Esophagus muscularis mucosa (tissue), 4 donors: ENCODE measurements around the gene KRT39. TPM values are rescaled to one million over a fixed set of nuclear protein-coding genes. Genes with fewer than 3 reads are reported as not detected.
"Not testable (repeated sequence)": the region's sequence is repeated elsewhere in the genome, so short reads cannot be mapped to it uniquely, and the experiment has no call there.

Experiments
- DNase-seq: peaks from one replicate; pipeline ENCODE4 v3.0.0-alpha.2; 2017; ENCODE audit errors: extremely low spot score
- H3K27ac ChIP-seq, 4 donors: fragments of 200-600 bp; sonication (generic); replicated peaks in 1 of 4; 1 replicate in 3 of 4; 2 replicates in 1 of 4; pipeline ENCODE4 v1.5.1; 2016 to 2019; ENCODE audit warnings: mild to moderate bottlenecking in 1 of 4
- H3K27me3 ChIP-seq, 4 donors: fragments of 200-600 bp; sonication (generic); one replicate each; pipeline versions ENCODE4 v1.5.1 to v1.6.0; 2016 to 2019
- H3K36me3 ChIP-seq, 4 donors: fragments of 200-600 bp; sonication (generic); one replicate each; pipeline ENCODE4 v1.5.1; 2016 to 2019
- H3K4me1 ChIP-seq, 4 donors: fragments of 200-600 bp; sonication (generic); one replicate each; pipeline ENCODE4 v1.5.1; 2016 to 2019
- H3K4me3 ChIP-seq, 4 donors: fragments of 200-600 bp; sonication (generic); 1 replicate in 2 of 4; 2 replicates in 2 of 4; pipeline ENCODE4 v1.5.1; 2016 to 2019; ENCODE audit warnings: mild to moderate bottlenecking in 4 of 4, moderate library complexity in 1 of 4
- H3K9me3 ChIP-seq, 4 donors: fragments of 200-600 bp; sonication (generic); 1 replicate in 3 of 4; 2 replicates in 1 of 4; pipeline ENCODE4 v1.5.1; 2016 to 2019
- EP300 ChIP-seq: sonication (generic); formaldehyde crosslinking; IDR thresholded peaks from one replicate; pipeline ENCODE4 v1.6.1; 2017; ENCODE audit warnings: antibody characterized with exemption
- POLR2A ChIP-seq: fragments of 450-650 bp; IDR thresholded peaks from one replicate; pipeline ENCODE4 v1.6.1; 2017; ENCODE audit warnings: antibody characterized with exemption, moderate library complexity, mild to moderate bottlenecking, low read depth
- POLR2AphosphoS5 ChIP-seq, 2 donors: sonication (generic); formaldehyde crosslinking; IDR thresholded peaks; one replicate each; pipeline ENCODE4 v1.6.1; 2017; ENCODE audit warnings: antibody characterized with exemption in 2 of 2
- WGBS: methylation state at CpG from one replicate; pipeline ENCODE4 v1.1.5; 2018; 5-methylcytosine and 5-hydroxymethylcytosine counted together
- intact Hi-C: fragments of 100-400 bp; cut with DNase I; formaldehyde crosslinking; loops from one replicate; pipeline ENCODE4 v1.15.1; 2023
- total RNA-seq, 4 donors: library from RNA; depleted of rRNA; stranded (reverse); fragments of >200 nt; gene quantifications; one replicate each; pipeline versions ENCODE4 v1.1.0 to v1.2.1, GENCODE V29; 2016
- TF ChIP-seq, protein P1 (sequence below), 3 experiments: fragments of 200-600 bp in 2 of 3; fragments of 450-650 bp in 1 of 3; sonication (generic) in 2 of 3; IDR thresholded peaks; one replicate each; pipeline ENCODE4 v1.5.1; 2017 to 2019; ENCODE audit warnings: antibody characterized with exemption in 3 of 3, mild to moderate bottlenecking in 2 of 3, moderate library complexity in 1 of 3

Gene KRT39
- total RNA-seq, 4 donors from 2014 or later = not detected

DNA sequence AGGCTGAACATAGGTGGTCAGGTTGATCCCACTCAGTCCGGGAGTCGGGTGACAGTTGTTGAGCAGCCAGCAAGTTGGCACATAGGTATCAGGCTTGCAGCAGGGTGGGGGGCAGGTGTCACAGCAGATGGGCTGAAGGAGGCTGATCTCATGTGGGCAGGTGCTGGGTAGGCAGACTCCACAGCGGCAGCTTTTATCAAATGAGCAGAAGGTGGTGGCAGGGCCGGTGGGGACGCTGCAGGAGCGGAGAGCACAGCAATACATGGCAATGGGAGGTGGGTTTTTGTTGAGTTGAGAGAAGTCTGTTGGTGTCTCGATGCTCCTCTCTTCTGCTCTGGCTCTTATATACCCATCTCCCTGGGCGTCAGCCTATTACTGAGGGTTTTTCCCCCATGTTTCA is 42.1 kb upstream of the KRT39 start, which contains the start of gene KRTAP3-1:
Gene KRTAP3-1 (minus strand): TSS at position 318 of the 400 bp plus-strand sequence. CDS start 54 bp downstream, at position 264.
- TF ChIP-seq POLR2A (no peak), EP300 (no peak), POLR2AphosphoS5 (IDR thresholded peaks at IDR 0.05) (no peak)
- TF ChIP-seq, protein P1, sequence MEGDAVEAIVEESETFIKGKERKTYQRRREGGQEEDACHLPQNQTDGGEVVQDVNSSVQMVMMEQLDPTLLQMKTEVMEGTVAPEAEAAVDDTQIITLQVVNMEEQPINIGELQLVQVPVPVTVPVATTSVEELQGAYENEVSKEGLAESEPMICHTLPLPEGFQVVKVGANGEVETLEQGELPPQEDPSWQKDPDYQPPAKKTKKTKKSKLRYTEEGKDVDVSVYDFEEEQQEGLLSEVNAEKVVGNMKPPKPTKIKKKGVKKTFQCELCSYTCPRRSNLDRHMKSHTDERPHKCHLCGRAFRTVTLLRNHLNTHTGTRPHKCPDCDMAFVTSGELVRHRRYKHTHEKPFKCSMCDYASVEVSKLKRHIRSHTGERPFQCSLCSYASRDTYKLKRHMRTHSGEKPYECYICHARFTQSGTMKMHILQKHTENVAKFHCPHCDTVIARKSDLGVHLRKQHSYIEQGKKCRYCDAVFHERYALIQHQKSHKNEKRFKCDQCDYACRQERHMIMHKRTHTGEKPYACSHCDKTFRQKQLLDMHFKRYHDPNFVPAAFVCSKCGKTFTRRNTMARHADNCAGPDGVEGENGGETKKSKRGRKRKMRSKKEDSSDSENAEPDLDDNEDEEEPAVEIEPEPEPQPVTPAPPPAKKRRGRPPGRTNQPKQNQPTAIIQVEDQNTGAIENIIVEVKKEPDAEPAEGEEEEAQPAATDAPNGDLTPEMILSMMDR (IDR thresholded peaks at IDR 0.05) = no peak
- Histone ChIP-seq H3K4me1 (no peaks in the 10 kb centered on the region), H3K27ac (no peak within 1 kb of the TSS), H3K36me3 (no peaks in the 10 kb centered on the region), H3K27me3 (no peaks in the 10 kb centered on the region), H3K9me3 (no peaks in the 10 kb centered on the region), H3K4me3 (no peak within 1 kb of the TSS)
- intact Hi-C loops = no loop called here
- peak; percentile 81 for DNase-seq
- 92% methylated on average over 8 of the region's 8 CpGs for WGBS

DNA sequence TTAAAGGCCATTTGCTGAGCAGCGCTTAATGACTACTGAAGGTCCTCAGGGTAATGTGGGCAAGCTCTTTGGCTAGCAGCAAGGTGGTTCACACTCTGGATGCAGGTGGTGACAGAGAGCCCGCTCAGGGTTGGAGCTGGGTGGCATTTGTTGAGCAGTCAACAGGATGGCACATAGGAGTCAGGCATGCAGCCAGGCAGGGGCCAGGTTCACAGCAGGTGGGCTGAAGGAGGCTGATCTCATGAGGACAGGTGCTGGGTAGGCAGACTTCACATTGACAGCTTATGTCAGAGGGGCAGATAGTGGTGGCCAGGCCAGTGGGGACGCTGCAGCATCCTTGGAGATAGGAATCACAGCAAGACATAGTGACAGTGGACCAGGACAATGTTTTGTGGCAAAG is 37.6 kb upstream of the KRT39 start:
- WGBS = 76% methylated on average over 3 of the region's 3 CpGs
- Histone ChIP-seq H3K27me3 (peaks cover 0 to 5% (median 0%) of the 10 kb centered on the region in 4 donors), H3K36me3 (no peaks in the 10 kb centered on the region), H3K9me3 (no peaks in the 10 kb centered on the region), H3K4me3 (no peak overlapping the region), H3K4me1 (no peaks in the 10 kb centered on the region), H3K27ac (no peak overlapping the region)
- DNase-seq = no peak
- intact Hi-C loops = no loop called here
- TF ChIP-seq POLR2A (no peak), POLR2AphosphoS5 (IDR thresholded peaks at IDR 0.05) (no peak), EP300 (no peak)
- TF ChIP-seq, protein P1 (IDR thresholded peaks at IDR 0.05) = no peak

DNA sequence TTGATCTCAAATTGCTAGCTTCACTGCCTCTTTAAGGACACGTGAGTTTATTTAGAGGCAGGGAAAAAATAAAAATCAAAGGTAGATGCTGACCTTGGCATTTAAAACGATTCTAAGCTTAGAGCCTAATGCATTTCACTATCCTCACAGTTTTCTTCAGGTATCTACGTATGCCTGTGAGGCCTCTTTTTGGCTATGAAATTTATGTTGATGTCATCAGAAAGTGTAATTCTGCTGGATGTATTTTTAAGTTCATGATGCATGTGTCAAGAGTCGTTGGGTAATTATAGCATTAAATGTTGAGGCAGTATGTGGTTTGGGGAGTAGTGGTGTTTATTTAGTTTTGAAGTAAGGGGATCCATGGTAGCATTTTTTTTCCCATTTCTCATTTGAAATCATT is 37.2 kb upstream of the KRT39 start:
- peaks cover 0 to 7% (median 0%) of the 10 kb centered on the region in 4 donors for H3K27me3 ChIP-seq
- no peaks in the 10 kb centered on the region for H3K9me3 ChIP-seq
- 72% methylated on average over 4 of the region's 4 CpGs for WGBS
- TF ChIP-seq EP300 (no peak), POLR2A (no peak)
- intact Hi-C loops = no loop called here
- no peak overlapping the region for H3K4me3 ChIP-seq
- no peak overlapping the region for H3K27ac ChIP-seq
- H3K4me1 ChIP-seq = no peaks in the 10 kb centered on the region
- DNase-seq = no peak
- H3K36me3 ChIP-seq = no peaks in the 10 kb centered on the region

DNA sequence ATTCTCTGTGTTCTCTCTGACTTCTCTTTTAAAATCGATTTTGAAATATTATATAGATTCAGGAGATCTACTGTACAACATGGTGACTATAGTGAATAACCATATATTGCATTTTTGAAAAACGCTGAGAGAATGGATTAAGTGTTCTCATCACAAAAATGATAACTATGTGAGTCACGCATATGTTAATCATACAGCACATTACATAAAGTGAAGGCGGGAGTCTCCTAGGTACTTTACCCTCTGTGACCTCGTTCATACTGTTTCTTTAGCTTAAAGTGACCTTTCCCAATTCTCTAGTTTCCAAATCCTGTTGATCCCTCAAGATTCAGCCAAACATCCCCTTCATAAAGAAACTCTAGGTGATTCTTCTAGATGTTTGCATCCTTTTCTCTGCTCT is 36.1 kb upstream of the KRT39 start:
- 65% methylated on average over 5 of the region's 5 CpGs for WGBS
- Histone ChIP-seq H3K9me3 (no peaks in the 10 kb centered on the region), H3K4me1 (no peaks in the 10 kb centered on the region), H3K27me3 (peaks cover 0 to 7% (median 0%) of the 10 kb centered on the region in 4 donors), H3K4me3 (no peak overlapping the region), H3K27ac (no peak overlapping the region), H3K36me3 (no peaks in the 10 kb centered on the region)
- no peak for DNase-seq
- intact Hi-C loops = no loop called here
- TF ChIP-seq, protein P1 (IDR thresholded peaks at IDR 0.05) = no peak
- no peak for TF ChIP-seq POLR2AphosphoS5 (IDR thresholded peaks at IDR 0.05)

DNA sequence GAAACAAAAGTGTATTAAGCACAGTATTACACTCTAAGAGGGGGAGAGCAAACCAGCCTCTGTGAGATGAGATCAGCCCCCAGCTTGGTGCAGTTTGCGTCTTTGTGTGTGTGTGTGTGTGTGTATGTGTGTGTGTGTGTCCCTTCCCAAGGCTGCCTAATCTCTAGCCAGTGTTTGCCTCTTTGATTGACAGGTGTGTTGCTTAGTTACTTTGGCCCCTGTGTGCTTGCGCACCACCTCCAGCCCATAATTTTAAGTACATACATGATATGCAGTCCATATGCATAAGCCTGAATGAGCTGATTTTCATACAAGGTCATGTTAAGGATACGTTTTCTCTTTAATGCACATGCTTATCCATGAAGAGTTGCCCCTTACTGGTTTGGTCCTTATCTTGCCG is 35.0 kb upstream of the KRT39 start:
- intact Hi-C loops = no loop called here
- 85% methylated on average over 4 of the region's 4 CpGs for WGBS
- no peaks in the 10 kb centered on the region for H3K36me3 ChIP-seq
- H3K4me3 ChIP-seq = no peak overlapping the region
- no peak overlapping the region for H3K27ac ChIP-seq
- TF ChIP-seq EP300 = no peak
- TF ChIP-seq POLR2A = no peak
- no peak for TF ChIP-seq POLR2AphosphoS5 (IDR thresholded peaks at IDR 0.05)
- TF ChIP-seq, protein P1 (IDR thresholded peaks at IDR 0.05) = no peak
- H3K9me3 ChIP-seq = no peaks in the 10 kb centered on the region
- DNase-seq = no peak
- no peaks in the 10 kb centered on the region for H3K4me1 ChIP-seq
- peaks cover 0 to 12% (median 0%) of the 10 kb centered on the region in 4 donors for H3K27me3 ChIP-seq

DNA sequence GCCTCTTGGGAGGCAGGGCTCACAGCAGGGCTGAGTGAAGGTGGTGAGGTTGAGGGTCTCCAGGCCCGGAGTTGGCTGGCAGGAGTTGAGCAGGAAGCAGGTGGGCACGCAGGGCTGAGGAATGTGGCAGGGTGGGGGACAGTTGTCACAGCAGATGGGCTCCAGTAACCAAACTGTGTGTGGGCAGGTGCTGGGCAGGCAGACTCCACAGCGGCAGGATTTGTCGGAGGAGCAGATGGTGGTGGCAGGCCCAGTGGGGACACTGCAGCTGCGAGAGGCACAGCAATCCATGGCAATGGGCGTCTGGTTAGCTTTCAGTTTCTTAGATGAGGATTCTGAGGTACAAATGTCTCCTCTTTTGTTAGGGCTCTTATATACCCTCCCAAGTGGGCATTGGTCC is 32.8 kb upstream of the KRT39 start, which contains the start of gene KRTAP3-2:
Gene KRTAP3-2 (minus strand): TSS at position 344 of the 400 bp plus-strand sequence. CDS start 53 bp downstream, at position 291.
- H3K27ac ChIP-seq, DNase-seq, H3K4me1 ChIP-seq, H3K9me3 ChIP-seq, intact Hi-C loops, H3K36me3 ChIP-seq, H3K4me3 ChIP-seq: not testable (repeated sequence)
- 90% methylated on average over 4 of the region's 6 CpGs for WGBS
- H3K27me3 ChIP-seq = peaks cover 0 to 12% (median 0%) of the 10 kb centered on the region in 4 donors
